ENCODE results near the gene CPNE4.

GRCh38 chr3:131883711-131884407 is 151.0 kb downstream of the CPNE4 start:
- no peak for TF ChIP-seq CTCF (IDR thresholded peaks at IDR 0.05 in 8 of 11, conservative IDR thresholded peaks at IDR 0.05 in 3 of 11)
- TF ChIP-seq POLR2A (IDR thresholded peaks at IDR 0.05): no peak
